GM18519 (cell line): ENCODE data around the gene ZNF296.

Source experiments
- ATAC-seq: cut with Tn5 transposase; IDR thresholded peaks from one replicate; pipeline ENCODE4 v1.9.1; 2021; ENCODE audit warnings: mild to moderate bottlenecking, moderate library complexity; ENCODE audit not compliant: unreplicated experiment, low FRiP score

ZNF296 gene

GRCh38 chr19:45063851-45064801, 12.2 kb downstream of the ZNF296 start:
- no peak for ATAC-seq

GRCh38 chr19:45061965-45062364, 14.3 kb downstream of the ZNF296 start:
- no peak for ATAC-seq

DNA sequence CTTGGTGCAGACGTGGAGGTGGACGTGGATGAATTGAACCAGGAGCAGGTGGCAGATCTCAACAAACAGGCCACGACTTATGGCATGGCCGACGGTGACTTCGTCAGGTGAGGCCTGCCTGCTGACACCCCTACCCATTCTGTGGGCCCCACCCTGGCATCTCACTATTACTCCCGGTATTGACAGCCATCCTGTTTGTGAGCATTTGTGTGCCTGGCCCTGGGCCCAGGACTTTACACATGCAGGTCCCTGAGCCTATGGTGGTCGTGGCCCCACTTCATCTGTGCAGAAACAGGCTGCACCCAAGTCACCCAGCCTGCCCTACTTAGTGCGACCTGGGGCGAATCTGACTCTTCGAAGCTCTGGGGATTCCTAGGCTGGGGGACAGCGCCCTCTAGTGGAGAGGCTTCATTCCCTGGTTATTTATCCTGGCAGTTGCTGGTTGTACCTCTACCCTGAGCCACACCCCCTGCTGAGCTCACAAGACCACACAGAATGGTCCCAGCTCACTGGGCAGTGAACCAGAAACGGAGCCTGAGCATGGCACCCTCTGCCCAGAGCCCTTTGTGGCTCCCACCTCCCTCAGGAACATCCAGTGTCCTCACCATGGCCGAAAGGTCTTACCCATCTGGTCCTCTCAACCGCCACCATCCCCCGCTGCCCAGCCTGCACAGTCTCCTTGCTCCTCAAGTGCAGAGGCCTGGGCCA, 16.9 kb downstream of the ZNF296 start:
- no peak for ATAC-seq

DNA sequence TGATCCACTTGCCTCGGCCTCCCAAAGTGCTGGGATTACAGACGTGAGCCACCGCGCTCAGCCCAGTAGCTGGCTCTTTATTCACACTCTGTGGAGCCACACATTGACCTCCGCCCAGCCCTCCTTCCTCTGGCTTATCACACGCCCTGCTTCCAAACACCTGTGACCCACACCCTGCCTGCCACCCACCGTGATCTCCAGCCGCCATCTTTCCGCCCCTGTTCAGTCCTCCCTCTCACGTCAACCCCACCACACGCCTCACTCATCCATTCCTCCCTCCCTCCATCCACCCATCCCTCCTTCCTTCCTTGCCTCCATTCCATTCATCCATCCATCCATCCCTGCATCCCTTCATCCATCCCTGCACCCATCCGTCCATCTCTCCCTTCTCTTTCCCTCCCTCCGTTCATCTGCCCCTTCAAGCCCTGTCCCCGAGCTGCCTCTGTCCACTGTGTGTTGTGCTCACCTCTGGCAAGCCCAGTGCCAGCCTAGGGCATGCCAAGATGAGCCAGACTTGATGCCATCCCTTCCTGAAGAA, 17.6 kb downstream of the ZNF296 start:
- ATAC-seq = no peak

GRCh38 chr19:45057444-45057843, 18.8 kb downstream of the ZNF296 start:
- ATAC-seq = no peak

DNA sequence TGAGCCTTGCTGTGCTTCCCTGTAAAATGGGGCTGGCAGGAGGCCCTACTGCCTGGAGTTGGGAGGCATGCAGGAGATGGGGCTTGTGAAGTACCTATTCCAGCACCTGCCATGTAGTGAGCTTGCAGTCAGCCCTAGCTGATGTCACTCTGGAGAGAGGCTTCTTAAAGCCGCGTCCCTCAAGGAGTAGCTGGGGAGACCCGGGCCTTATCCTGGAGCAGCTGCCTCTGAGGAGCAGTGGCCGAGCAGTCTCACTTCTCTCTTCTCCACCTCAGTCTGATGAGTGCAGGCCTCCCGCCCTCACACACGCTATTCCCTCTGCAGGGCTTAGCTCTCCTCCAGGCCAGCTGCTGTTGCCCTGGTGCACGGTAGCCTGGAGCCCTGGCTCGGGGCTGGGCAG, 19.4 kb downstream of the ZNF296 start:
- no peak for ATAC-seq

- no peak for ATAC-seq
These were observed 24.2 kb downstream of the ZNF296 start for GRCh38 chr19:45051929-45052579.

- no peak for ATAC-seq
These were observed 26.2 kb downstream of the ZNF296 start for GRCh38 chr19:45050036-45050435.

DNA sequence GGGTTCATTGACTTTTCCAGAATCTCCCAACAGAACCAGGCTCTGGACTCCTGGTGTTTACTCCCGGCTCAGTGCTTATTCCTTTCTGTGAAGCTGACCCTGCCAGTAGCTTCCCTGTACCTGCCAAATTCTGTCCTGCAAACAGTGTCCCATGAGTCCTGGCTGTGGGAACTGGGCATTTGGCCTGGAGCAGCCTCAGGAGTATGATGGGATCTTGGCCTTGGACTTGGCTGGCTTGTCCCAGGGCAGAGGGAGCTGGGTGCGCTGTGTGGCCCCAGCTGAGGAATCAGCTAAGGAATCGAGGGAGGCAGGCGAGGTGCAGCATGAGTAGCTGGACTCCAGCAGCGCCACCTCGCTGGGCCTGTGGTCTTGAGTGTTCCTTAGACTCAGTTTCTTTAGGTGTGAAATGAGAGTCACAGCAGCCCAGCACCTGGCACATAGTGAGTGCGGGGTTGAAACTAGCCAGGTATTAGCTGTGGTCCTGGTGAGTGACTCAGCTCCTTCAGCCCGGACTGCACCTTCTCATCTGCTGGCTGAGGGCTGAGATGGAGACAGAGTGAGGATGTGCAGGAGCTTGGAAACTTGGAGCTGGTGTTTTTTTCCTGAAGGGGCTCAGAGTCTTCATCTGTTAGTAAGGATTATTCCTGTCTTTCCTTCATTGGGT, 27.1 kb downstream of the ZNF296 start:
- no peak for ATAC-seq

GRCh38 chr19:45047188-45047797, 29.0 kb downstream of the ZNF296 start:
- no peak for ATAC-seq

- ATAC-seq = no peak
These were observed 29.9 kb downstream of the ZNF296 start for GRCh38 chr19:45046355-45046754.

- ATAC-seq = no peak
These were observed 30.5 kb downstream of the ZNF296 start for GRCh38 chr19:45045671-45046353.

GRCh38 chr19:45041125-45041524, 35.2 kb downstream of the ZNF296 start:
- ATAC-seq = no peak

DNA sequence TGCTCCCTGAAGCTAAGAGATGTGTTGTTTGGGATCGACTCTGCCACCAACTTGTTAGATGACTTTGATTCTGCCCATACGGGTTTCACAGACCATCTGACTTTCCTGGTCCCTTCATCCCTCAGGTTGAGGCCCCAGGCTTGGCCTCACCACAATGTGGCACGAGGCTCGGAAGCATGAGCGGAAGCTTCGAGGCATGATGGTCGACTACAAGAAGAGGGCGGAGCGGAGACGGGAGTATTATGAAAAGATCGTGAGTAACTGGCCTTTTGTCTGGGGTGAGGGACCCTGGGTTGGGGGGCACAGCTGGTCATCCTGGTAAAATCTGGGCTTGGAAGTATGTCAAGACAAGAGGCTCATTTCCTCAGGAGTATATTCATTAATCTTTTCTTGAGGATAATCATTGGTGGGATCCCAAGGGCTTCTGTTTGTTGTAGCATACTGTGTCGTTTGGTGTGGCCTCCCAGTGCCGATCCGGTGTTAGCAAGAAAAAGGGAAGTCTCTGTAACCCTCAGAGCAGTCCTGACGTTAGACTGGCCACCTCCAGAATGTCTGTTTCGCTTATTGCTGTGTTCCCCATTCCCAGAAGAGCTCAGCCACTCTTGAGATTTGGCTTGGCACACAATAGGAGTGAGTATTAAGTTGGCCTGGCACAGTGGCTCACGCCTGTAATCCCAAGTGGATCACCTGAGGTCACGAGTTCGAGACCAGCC, 36.1 kb downstream of the ZNF296 start:
- ATAC-seq = no peak

GRCh38 chr19:45038931-45039893, 37.1 kb downstream of the ZNF296 start, which contains the start of gene CLASRP:
TSS of gene CLASRP (plus strand) at chr19:45039045. CDS start at chr19:45040213, 1,168 bp downstream.
- ATAC-seq = no peak

DNA sequence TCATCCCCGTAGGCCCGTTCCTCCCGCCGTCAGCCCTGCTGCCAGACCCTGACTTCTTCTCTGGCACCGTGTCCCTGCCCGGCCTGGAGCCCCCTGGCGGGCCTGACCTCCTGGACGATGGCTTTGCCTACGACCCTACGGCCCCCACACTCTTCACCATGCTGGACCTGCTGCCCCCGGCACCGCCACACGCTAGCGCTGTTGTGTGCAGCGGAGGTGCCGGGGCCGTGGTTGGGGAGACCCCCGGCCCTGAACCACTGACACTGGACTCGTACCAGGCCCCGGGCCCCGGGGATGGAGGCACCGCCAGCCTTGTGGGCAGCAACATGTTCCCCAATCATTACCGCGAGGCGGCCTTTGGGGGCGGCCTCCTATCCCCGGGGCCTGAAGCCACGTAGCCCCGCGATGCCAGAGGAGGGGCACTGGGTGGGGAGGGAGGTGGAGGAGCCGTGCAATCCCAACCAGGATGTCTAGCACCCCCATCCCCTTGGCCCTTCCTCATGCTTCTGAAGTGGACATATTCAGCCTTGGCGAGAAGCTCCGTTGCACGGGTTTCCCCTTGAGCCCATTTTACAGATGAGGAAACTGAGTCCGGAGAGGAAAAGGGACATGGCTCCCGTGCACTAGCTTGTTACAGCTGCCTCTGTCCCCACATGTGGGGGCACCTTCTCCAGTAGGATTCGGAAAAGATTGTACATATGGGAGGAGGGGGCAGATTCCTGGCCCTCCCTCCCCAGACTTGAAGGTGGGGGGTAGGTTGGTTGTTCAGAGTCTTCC, 38.7 kb downstream of the ZNF296 start:
- no peak for ATAC-seq

DNA sequence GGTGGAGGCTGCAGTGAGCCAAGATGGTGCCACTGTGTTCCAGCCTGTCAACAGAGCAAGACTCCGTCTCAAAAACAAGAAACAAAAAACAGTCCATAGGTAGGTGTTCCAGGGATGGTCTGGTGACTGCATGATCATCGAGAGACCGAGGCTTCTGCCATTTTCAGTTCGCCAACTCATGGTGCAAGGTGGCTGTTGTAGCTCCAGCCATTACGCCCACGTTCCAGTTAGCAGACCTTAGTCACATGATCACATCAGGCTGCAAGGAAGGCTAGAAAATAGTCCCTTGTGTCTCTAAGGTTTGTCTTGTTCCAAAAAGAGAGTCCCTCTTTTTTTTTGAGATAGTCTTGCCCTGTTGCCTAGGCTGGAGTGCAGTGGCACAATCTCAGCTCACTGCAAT, 40.5 kb downstream of the ZNF296 start:
- ATAC-seq = no peak
